GM21723 (cell line): ENCODE data around the gene PIGK.

Experiments
- ATAC-seq: cut with Tn5 transposase; IDR thresholded peaks from one replicate; pipeline ENCODE4 v1.9.1; 2021; ENCODE audit warnings: mild to moderate bottlenecking, moderate library complexity; ENCODE audit not compliant: unreplicated experiment

Gene PIGK

DNA sequence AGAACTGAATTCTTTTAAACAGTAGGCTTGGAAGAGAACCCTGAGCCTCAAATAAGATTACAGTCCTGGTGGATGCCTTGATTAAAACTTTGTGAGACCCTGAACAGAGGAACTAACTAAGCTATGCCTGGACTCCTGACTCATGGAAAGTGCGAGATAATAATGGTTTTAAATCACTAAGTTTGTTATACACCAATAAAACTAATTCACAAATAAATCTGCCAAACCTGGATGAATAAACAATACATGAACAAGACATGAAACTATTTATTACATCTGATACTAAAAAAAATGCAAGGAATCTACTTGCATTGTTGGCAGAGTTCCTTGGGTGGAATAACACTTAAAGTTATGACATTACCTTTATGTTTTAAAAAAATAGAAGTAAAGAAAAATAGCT lies 118.4 kb downstream of the PIGK start:
- no peak for ATAC-seq

DNA sequence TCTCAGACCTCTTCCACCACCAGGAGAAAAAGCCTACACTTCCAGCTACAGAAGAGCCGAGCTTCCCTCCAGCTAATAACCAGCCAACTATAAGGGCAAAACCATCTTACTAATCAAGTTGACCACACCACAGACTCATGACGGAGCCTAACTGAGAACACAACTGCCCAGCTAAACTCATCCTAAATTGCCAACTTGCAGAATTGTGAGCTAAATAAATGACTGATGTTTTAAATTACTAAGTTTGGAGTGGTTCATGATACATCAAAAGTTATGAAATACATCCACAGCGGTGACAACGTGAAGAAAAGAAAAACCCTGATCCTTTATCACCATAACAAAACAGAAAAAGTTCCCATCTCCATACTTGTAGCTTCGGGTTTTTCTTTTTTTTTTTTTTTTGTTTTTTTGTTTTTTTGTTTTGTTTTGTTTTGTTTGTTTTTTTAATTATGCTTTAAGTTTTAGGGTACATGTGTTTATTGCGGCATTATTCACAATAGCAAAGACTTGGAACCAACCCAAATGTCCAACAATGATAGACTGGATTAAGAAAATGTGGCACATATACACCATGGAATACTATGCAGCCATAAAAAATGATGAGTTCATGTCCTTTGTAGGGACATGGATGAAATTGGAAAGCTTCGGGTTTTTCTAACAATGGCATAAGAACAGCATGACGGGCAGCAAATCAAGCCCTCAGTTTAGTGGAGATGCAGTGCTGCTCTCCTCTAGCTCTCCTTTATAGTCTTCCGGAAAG lies 122.6 kb downstream of the PIGK start:
- ATAC-seq = no peak

DNA sequence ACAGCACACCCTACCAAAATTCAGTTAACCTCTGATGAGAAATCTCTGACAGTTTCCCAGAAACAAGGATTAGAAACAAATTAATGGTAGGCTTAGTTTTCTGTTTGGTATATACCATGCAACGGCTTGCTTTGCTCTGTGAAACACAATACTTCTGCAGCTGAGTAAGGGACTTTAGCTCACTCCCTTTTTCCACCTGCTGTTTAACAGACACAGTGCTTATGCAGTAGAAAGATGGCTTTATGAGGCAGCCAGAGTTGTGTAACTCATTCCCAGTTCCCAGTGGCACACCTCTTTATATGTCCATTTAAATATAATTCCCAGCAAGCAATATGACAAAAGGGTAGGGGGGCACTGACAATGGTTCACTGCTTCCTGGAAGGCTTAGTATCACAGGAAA lies 124.0 kb downstream of the PIGK start:
- no peak for ATAC-seq

DNA sequence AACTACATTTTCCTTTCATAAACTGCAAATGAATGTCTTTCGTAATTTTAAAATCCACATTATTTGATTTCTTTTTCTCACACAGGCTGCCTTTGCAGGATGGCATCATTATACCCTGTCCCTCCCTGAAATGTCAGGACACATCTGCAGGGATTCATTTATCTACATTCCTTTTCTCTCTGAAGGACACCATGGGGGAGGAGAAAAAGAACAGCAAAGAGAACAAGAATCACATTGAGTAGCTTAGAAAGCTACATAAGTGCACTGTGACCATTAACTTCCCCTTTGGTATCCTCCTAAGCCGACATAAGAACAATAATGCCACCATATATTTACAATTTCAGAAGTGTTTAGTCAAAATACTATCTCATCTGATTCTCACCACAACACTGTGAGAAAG lies 129.5 kb downstream of the PIGK start:
- ATAC-seq = no peak

DNA sequence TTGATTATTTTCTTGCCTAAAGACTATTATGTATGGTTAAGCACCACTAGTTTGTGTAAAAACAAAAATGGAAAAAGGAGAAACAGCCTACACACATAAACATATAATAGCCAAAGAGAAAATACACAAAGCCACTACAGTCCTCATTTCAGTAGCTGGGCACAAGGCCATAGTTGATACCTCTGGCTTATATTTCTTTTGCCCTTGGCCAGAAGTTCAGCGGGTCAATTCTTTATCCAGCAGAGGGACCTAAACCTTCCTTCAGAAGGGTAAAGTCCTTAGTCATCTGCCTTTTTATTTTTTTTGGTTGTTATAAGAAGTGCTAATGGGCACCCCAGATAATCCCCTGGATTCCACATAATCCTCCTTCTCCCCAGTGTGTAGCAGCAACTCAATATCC lies 134.1 kb downstream of the PIGK start:
- ATAC-seq = no peak

DNA sequence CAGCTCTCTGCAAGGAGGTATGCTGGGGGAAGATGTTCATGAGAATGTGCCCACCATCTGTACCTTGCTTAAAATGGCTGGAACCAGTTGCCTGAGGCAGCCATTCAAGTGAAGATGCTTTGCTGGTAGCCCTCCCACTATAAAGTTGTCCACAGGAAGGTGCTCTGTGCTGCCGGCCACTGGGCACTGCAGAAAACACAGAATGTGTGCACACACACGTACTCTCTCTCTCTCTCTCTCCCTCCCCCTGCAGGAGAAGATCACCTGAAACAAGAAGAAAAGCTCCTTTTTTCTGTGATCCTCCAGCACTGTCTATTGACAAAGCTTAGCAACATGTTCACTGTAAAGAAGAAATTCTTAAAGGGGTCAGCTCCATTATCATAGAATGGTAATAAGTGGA lies 134.8 kb downstream of the PIGK start:
- no peak for ATAC-seq

DNA sequence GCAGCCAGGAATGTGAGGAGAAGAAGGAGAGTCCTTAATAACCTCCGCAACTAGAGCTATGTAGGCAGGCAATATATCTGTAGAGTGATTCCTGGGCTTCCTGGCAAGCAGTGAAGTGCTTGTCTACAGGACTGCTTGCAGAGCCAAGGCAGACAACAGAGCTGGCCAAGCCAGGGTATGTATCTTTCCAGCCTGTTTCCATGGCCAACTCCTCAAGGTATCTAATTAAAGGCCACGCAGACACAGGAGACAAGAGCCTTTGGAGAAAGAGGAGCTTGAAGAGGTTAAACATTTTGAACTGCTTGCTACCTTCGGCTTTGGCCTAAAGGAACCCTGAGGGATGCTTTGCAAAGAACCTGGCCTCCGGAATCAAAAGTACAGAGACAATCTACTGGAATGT lies 137.4 kb downstream of the PIGK start:
- no peak for ATAC-seq

DNA sequence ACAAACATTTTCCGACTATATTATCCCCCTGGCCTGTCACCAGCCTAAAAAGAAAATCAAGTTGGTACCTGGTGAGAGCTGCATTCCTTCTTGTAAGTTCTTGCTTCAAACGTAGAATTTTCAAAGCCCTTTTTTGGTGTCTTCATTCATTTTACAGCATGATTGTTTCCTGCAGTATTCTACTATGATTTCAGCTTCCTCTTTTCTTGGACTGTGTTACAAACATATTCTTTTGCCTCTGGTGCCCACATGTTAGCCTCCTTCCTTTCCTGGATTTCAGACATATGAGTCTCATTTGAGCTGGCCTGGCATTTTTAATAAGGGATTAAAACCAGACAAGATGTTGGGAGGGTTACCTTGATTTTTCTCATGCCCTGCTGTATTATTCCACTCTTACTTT lies 142.5 kb downstream of the PIGK start:
- no peak for ATAC-seq

DNA sequence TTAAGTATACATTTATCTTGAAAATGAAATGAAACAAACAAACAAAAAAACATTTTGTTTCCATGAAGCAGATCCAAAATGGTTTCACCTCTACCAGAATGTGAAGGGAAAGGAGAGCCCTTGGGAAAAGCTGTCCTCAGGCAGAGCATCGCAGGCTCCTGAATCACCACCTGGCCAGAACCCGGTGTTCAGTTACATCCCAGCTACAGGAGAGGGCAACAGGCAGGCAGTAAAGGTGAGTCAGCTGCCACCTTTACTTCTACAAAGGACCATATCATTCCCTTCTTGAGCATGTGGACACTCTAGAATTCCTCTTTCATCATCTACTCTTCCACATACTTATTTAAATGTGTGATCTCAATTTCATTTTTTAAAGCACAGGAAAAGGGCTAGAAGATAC lies 151.2 kb downstream of the PIGK start:
- ATAC-seq = no peak

DNA sequence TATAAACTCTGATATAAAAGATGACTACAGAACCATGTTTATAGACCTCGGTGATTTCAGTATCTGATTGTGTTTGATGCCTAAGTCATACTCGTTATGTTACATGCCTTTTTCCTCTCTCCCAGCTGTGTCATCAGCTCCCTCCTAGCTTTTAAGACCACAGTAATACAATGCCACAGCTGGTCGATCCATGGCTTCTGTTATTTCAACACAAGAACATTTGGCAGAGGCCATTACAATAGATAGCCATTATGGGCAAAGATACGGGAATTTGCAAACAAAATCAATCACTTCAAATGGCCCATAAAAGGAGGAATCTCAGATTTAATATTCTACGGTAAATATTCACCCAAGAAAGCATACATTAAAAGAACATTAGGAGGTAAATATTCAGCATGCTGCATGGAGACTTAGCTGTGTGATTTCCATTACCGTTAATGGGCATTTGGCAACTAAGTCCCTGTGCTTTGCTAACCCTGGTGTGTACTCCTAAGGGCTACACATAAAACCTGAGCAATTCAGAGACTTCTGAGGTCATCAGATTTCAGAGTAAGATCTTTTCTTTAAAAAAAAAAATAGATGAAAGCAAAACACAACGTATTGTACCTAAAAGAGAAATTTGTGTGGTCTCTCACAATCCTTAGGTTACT lies 153.4 kb downstream of the PIGK start:
- ATAC-seq = no peak

DNA sequence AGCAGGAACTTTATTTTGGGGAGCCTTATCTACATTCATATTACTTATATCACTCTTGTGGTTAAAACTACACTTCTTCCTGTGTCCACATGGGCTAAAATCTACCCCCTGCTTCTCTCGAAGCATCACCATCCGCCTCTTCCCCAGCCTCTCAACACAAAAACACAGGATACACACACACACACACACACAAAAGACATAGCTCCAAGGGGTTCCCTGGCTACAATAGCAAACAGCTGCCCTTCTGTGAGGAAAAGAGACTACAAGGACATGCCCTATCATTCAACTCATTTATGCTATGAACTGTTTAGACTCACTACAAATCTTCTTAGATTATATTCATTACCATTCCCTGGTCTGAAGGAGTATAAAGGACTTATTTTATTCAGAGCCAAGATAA lies 155.0 kb downstream of the PIGK start:
- no peak for ATAC-seq

DNA sequence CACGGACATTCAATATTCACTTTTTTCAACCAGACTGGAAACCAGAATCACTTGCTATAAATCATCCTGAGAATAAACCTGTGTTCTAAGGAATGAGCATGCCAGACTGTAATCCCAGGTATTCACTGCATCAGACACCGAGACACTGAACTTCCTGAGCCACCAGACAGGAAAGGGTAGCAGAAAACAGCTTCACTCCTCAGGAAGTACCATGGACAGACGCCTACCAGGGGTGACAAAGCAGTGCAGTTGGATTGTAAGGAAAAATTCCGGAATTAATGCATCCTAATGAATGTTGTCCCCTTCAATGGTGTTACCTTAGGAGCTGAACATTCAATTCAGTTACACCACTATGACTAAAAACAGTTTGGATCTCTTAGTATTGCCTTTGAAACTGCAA lies 156.1 kb downstream of the PIGK start:
- ATAC-seq = no peak

DNA sequence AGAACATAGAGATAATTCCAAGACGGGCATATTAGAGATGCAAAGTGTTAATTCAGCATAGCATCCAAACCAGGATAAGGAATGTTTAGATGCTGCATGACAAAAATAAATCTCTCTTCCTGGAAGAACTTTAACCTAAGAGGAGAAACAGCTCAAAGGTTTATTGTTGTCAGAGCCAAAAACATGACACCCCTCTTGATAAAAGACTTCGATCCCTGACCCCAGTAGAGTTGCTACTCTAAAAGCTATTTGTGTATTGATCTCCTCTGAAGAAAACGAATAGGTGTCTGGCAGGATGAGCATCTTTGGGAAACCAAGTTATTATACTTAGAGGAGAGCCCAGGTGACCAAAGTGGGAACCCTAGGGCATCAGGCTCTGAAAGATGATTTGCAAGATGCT lies 158.1 kb downstream of the PIGK start:
- no peak for ATAC-seq

DNA sequence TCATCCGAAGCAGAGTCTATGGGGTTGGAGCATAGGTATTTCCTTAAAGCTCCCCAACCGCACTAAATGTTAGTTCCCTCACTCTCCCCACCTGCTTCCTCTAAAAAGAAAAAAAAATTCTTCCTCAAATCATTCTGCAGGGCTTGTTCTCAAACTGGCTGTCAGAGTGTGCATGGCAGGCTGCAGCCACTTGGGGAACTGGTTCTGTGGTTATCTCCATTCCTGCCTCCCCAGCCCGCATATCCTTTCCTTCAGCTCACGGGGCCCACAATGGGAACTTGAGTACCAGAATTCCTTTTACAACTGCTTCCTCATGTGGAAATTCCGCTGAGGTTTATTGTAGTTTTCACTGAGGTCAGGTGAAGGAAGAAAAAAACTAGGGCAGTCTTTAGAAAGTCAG lies 159.2 kb downstream of the PIGK start:
- no peak for ATAC-seq

DNA sequence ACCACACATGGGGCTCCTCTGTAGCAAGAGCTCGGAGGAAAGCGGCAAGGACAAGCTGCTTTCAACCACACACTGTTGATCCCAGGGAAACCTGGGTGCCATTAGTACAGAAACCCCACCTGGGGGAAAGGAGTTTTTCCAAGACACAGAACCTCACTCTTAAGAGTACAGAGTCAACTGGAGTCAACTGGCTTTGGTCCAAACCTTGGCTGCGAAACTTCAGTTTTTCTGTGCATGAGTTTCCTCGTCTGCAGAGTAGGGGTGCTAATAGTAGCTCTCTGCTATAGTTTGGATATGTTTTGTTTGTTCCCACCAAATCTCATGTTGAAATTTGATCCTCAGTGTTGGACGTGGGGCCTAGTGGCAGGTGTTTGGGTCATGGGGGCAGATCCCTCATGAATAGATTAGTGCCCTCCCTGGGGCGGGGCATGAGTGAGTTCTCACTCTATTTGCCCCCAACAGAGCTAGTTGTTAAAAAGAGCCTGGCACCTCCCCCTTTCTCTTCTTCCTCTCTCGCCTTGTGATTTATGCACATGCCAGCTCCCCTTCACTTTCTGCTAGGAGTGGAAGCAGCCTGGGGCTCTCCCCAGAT lies 161.1 kb downstream of the PIGK start:
- no peak for ATAC-seq

DNA sequence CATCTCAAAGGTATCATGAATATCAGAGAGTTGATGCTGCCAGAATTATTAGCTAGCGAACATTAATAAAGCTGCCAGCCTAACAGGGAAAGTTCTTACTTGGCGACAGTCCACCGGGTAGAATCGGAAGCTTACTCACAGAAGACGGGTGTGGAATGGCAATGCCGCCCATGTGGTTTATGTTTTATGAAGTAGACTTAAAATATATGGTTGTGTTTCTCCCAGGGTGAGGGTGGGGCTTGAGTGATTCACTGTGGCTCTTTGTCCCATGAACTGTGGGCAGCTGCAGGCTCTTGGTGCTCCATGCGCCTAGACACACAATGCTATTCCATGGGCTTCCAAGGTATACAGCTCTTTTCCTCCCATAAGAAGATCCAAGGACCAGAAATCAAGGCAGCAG lies 162.7 kb downstream of the PIGK start:
- ATAC-seq = no peak

DNA sequence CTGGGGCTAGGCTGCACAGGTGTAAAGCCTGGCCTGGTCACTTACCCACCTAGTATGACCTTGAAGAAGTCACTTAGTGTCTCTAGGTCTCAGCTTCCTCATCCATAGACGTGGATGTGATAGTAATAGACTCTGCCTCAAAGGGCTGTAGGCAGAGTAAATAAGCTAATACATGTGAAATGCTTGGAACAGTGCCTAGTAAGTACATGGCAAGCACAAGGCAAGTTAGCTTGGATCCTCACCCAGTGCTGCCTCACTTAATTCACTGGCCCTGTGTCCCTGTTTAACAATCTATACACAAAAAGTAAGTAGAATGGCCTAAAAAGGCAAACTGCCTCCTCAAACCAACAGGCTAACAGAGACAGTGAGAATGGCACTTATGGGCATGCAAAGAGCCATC lies 167.8 kb downstream of the PIGK start:
- ATAC-seq = no peak

DNA sequence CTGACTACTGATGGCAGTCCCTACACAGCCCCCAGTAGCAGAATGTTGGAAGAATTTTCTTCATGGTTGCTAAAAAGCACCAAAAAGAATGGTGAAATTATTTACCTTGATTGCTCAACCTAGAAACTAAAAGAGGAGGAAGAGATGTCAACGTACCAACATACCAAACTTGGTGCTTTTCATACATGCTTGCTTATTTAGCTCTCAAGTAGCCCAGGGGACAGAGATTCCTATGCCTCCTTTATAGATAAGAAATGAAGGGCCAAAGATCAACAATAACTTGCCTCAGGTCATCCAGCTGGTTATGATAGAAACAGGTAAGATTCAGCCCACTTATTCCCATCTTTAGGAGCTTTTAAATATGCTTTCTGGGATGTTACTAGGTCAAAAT lies 170.6 kb downstream of the PIGK start:
- ATAC-seq = no peak

DNA sequence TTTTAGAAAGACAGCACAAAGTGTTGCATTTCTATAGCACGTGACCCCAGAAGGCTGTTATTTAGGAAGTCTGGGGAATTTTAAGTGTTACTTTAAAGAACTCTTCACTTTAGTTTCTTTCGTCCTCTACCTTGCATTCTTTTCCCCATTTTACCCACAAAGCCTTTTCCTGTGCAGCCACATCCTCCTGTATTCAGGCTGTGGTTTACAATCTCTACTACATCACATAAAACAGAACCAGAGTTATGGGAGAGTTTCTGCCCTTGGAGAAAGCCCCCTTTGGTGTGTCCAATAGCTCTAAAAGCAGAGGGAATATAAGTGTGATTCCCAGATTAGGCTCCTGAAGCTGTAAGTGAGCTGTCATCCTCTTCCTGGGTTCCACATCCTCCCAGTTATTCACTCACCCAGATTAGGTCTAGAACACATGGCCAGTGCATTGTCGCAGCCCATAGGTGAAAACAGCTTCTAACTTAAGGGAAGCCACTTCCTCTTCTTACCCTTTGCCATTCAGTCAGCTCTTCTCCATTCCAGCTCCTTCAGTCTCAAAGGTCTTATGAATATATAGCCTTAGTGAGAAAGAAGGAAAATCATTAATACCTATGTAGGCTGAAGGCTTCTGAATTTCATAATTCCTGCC lies 171.1 kb downstream of the PIGK start:
- ATAC-seq = no peak

DNA sequence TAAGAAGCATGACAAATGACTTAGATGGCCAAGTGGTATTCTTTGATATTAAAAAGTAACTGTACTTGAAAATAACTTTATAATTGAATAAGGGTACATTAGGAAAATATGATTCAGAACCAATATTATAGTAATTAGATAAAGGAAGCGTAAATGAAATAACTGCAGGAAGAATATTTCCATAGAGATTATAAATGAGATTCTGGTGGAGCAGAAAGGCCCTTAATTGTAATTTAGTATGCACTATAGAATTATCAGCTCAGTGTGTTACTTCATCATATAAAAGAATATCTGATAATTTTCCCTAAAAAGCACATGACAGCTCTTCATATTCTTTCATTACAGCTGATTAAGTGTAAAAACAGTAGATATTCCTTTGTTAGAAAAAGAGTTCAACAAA lies 171.7 kb downstream of the PIGK start:
- no peak for ATAC-seq

DNA sequence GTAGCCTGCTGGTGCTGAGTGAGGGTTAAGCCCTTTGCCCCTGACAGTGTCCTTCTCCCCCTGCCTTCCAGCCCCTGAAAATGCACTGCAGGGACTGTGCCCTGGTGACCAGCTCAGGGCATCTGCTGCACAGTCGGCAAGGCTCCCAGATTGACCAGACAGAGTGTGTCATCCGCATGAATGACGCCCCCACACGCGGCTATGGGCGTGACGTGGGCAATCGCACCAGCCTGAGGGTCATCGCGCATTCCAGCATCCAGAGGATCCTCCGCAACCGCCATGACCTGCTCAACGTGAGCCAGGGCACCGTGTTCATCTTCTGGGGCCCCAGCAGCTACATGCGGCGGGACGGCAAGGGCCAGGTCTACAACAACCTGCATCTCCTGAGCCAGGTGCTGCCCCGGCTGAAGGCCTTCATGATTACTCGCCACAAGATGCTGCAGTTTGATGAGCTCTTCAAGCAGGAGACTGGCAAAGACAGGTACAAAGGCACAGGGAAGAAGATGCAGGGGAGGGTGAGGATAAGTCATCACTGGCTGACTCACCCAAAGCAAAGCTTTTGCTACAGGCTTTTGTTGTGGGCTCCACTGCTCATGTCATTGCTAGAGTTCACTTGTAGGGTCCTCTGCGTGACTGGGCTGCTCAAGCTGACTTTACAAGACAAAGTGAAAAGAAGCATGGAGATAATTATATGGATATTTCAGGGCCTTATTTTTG lies 174.9 kb downstream of the PIGK start:
- ATAC-seq = no peak
